HG03095 (cell line): Measurements from ENCODE around the gene KLHL8.
A peak's percentile ranks its signal among the peaks of the same experiment; 100 is the strongest.

Experiments
- ATAC-seq: cut with Tn5 transposase; IDR thresholded peaks from one replicate; pipeline ENCODE4 v1.9.1; 2021; ENCODE audit warnings: moderate library complexity; ENCODE audit not compliant: unreplicated experiment

Gene KLHL8

DNA sequence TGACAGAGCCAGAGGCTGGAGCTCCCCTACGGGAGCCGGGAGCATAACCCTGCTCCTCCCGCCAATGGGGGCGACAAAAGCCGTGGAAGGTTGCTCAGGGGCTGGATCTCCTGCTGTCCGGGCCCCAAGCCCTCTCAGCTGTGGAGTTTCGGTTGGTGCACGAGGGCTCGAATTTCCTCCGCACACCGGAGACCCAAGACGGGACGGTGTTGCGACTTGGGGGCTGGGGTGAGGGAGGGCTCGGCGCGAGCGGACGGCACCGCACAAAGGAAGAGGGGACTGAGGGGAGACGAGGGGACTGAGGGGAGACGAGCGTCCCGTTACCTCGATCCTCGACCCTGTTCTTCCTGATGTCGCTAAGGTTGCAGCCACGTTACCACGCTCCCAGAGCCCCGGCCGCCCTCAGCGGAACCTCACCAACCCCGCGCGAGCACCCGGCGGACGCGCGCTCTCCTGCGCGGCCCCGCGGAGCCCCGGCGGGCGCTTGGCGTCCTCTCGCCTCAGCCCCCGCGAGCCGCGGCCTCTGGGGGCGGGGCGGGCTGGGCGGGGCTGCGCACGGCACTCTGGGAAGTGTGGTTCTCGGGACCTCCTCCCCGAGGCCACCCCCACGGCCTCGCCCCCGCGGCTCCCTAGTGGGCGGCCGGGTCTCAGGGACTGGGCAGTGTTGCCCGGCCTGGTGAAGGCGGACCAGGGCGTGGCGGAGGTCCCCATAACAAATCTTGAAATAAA, at the start of gene KLHL8:
TSS of gene KLHL8 (minus strand) at position 525 of the 729 bp plus-strand sequence. CDS start 25,079 bp downstream, outside the sequence.
- peak; percentile 92 for ATAC-seq

DNA sequence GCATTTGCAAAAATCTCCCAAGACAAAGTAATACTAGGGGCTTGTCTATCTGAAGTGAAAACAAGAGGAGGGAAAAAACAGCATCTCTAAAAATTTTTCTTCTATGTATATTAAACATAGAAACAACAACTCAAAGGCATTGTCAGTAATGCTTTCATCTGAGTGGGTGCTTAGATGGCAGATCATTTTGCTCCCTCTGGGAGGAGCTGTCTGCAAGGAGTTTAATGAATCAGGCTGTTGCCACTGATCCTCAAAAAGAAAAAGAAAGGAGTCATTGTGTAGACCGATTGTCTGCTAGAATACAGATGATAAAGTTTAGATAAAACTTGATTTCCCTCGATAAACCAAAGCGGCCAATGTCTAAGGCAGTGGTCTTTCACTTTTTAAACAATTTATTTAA, 49.7 kb upstream of the KLHL8 start:
- no peak for ATAC-seq

DNA sequence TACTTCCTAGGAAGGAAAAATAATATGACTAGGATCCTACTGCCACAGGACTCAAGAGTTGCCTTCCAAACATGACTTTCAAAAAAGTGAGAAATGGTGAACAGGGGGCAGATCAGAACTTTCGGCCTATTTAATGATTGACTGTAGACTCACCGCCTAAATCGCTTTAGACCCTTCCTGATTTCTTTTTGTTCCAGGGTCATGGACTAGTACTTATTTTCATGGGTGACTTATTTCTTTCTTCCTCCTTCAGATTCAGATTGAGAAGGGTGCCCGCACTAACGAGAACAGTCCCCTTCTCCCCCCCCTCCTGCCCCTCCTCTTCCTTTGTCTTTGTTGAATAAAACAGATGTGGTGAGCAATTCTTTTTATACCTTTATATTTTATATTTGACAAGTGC, 48.0 kb upstream of the KLHL8 start:
- ATAC-seq = no peak

DNA sequence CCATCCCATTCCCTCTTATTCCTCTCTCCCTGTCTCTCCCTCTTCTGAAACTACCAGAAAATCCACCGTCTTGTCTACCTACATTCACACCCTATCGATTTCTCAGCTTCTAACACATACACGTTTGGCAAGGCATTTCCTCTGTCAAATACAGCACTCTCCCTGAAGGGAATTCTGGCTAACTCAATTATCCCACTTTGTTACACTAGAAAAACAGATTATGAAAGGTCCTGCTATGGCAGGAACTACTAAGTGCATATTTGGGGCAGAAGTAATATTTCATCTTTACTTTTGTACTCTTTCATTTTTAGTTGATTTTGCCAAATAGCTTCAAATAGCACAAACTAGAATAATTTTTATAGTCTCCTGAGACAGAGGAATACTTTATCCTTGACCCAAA, 46.6 kb upstream of the KLHL8 start:
- no peak for ATAC-seq

DNA sequence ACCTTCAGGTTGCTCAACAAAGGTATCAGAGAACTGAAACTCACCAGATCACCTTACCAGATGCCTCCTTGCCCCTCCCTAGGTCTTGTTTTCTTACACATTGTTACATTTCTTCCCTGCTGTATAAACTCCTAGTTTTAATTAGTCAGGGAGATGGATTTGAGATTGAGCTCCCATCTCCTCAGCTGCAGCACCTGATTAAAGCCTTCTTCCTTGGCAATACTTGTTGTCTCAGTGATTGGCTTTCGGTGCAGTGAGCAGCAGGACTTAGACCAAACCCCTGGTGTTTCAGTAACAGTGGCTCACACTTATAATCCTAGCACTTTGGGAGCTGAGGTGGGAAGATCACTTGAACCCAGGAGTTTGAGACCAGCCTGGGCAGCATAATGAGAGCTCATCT, 42.5 kb upstream of the KLHL8 start:
- ATAC-seq = no peak

DNA sequence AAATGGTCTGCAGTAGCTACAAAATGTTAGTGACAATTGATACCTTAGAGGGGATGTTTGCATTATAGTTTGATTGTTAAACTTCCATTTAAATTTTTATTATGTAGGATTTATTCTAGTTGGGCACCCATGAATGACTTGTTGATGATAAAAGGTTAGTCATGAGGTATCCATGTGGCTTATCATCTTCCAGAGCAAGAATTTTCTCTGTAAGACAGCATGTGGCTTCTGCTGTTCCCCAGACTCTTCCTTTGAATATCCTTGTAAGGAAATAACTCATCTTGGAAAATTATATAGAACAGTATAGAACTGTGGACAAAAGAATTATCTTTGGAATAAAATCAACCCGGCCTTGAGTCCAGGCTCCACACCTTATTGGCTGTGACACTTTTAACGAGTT, 40.1 kb upstream of the KLHL8 start:
- ATAC-seq = no peak

DNA sequence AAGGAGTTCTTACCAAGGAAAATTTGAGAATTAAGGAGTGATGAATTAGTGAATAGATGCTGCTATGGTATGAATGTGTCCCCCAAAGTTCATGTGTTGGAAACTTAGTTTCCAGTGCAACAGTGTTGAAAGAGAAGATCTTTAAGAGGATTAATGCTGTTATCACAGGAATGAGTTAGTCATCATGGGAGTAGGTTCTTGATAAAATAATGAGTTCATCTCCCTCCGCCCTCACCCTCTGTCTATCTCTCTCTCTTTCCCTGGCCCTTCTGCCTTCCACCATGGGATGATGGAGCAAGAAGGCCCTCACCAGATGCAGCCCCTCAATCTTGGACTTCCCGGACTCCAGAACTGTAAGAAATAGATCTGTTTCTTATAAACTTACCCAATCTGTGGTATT, 38.3 kb upstream of the KLHL8 start:
- ATAC-seq = no peak

DNA sequence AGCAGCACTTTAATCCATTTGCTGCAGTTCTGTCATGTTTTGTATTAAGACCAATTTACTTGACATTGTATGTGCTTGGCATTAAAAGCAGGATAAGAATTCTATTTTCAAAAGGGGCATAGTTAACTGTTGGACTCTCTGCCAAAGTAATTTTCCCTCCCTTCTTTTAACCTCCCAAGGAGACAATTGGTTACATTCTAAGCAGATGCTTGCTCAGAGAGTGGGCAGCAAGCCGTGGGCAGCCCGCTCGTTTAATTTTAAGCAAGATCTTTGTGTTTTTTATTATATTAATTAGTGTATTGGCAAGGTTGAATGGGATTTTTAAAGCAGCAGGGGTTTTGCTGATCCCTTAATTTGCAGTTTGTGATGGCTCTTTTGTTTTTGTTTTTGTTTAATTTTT, 37.1 kb upstream of the KLHL8 start:
- ATAC-seq = no peak

DNA sequence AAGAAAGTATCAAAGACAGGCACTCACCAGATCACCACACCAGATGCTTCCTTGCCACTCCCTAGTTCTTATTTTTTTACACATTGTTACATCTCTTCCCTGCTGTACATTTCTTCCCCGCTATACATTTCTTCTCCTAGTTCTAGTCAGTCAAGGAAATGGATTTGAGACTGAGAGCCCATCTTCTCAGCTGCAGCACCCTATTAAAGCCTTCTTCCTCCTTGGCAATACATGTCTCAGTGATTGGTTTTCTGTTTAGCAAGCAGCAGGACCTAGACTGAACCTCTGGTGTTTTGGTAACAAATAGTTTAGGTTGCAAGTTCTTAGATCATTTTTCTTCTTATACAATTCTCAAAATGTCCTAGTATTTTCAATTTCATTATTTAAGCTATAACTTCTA, 35.3 kb upstream of the KLHL8 start:
- no peak for ATAC-seq

DNA sequence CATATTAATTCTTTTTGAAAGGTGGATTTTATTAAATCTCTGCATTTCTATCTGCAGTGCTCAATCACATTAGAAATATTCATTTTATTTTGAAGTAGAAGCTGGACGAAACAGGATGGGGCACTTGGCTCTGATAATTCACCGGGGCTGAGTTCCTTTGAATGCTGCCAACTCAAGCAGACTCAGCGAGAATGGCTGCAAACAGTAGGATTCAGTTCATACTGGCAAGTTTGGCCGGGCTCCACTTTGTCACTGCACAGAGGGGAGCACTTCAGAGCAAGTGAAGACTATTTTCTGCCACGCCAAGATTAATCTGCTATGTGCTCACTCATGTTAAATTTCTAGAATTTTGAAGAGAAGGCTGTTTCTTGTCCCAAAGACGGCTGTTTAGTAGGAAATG, 30.7 kb upstream of the KLHL8 start:
- ATAC-seq = no peak

DNA sequence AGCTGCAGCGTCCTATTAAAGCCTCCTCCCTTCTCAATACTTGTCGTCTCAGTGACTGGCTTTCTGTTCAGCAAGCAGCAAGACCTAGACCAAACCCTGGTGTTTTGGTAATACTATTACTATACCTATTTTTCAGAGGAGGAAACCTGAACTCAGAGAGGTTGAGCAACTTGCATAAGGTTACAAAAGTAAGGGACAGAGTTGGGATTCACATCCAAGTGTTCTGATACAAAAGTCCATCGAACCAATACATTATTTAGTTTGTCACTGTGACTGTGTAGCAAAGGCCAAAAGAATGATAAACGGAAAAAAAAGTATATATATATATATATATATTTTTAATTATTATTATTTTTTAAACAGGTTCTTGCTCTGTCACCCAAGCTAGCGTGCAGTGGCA, 29.9 kb upstream of the KLHL8 start:
- ATAC-seq = no peak

DNA sequence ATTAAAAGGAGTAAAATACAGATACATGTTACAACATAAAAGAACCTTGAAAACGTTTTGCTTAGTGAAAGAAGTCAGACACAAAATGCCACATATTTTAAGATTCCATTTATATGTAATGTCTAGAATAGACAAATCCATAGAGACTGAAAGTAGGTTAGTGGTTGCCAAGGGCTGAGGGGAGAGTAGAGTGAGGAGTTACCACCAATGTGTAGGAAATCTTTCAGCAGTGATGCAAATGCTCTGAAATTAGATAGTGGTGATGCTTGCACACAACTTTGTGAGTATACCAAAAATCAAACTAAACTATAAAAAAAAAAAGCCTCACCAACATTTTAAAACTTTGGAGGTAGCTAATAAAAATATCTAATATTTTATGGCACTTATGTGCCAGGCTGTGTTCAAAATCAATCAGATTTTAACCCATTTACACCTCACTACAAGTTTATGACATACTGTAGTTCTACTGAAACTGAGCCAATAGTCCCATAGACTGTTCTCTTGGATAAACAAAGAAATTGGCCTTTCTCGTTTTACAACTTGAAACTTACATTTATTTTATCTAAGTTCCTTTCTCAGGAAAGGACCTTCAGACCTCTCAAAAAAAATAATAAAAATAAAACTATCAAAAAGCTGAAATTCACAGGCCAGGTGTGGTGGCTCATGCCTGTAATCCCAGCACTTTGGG, 29.1 kb upstream of the KLHL8 start:
- no peak for ATAC-seq

DNA sequence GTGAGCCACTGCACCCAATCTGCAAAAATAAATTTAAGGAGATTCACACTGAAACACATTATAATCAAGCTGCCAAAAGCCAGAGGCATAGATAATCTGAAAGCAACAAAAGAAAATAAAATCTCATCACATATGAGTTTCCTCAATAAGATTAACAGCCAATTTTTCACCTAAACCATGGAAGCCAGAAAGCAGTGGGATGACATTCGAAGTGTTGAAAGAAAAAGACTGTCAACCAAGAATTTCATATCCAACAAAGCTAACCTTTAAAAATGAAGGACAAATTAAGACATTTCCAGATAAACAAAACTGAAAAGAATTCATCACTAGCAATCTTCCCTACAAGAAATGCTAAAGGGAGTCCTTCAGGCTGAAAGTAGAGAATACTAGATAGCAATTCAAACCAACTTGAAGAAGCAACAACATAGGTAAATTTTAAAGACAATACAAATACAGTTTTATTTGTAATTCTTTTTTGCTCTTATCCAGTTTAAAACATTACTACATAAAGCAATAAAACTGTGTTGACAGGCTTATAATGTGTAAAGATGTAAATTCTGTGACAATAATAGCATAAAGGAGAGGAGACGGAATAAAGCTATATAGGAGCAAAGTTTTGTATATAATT, 23.1 kb upstream of the KLHL8 start:
- ATAC-seq = no peak

DNA sequence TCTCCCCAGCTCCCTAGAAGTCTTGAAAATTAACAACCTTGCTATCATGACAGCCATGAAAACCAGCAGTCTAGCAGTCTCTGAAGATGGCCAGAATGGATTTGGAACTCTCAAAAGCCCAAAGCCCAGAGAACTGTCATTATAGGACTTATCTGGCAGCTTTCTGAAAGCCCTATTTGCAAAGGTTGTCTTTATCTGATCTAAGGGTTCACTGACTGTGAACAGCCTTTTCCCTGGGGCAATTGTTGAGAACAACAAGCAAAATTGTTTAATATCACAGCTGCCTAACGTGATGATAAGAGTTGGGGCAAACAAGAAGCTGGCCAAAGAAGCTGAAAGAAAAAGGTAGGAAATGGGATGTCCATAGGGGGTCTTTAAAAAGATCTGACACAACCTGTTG, 20.9 kb upstream of the KLHL8 start:
- no peak for ATAC-seq

DNA sequence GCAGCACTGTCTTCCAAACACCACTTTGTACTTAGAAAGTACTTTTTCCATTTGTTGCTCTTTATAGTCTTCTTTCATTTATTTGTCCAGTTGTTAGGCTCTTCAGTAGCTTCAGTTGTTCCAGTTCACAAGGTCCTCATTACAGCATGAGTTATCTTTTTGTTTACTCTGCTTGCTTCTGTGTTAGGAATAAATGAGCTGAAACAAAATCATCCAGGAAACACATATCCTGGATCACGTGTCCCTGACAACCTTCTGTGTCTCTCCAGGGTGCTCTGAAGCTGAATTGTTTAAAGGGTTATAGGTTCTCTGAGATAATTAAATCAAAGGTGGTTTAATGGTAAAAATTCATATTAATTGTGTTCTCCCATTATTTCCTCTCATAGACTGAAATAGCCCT, 19.9 kb upstream of the KLHL8 start:
- ATAC-seq = no peak

DNA sequence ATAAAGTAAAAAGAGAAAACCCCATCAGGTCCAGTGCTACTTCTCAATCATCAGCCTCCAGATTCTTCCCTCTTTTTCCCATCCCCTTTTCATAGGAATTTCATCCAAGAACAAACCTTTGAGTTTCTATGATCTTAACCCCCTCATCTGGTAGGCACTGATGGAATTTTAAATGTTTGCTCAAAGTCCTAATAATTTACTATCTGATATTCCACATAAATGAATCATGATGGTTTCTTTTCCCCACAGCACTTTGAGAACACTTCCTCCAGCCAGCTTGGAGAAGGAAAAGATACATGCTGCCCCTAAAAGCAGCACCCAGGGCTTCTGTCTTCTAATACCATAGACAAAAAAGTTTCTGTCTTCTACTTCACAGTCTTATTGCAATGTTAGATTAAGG, 19.4 kb upstream of the KLHL8 start:
- no peak for ATAC-seq

DNA sequence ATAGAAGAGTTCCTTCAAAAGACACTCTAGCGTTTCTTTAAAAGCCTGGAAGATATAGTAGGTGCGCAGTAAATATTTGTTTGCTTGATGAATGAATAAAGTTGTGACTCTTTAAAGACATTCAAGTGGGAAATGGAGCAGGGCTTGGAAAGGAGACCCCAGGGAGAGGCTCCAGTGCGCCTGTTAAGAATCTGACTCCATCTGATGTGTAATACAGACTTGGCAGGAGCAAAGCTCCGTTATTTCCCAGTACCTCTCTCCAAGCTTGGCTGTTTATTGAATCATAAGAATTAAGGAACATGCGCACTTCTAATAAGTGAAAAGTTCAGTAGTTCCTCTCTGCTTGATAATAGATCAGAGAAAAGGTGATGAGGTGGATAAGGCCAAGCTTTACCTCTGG, 18.8 kb upstream of the KLHL8 start:
- ATAC-seq = no peak

DNA sequence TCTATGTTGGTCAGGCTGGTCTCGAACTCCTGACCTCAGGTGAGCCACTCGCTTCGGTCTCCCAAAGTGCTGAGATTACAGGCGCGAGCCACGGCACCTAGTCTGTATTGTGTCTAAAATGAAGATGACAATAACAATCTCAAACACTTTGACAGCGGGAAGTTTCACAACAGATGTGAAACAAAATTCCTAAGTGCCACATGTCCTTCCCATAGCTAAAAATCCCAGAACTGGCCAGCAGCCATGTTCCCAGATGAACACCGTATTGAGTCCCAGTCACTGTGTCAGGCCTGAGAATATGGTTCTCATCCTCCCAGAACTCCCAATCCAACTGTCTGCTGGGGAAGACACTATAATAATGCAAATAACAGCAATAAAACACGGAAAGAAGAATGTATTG, 16.4 kb upstream of the KLHL8 start:
- ATAC-seq = no peak

DNA sequence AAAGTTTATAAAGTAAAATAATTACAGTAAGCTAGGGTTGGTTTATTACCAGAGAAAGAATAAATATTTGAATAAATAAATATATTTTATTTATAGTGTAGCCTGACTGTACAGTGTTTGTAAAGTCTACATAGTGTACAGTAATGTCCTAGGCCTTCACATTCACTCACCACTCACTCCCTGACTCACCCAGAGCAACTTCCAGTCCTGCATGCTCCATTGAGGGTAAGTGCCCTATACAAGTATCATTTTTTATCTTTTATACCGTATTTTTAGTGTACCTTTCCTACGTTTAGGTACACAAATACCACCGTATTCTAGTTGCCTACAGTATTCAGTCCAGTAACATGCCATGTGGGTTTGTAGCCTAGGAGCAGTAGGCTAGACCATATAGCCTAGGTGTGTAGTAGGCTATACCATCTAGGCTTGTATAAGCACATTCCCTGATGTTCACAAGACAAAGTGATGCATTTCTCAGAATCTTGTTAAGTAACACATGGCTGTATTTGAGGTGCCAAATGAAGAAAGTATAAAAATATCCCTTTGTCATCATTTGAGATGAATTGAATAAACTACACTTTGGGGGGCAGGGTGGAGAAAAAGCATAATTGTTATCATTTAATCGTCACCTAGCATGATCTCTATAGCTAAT, 14.7 kb upstream of the KLHL8 start:
- ATAC-seq = no peak

DNA sequence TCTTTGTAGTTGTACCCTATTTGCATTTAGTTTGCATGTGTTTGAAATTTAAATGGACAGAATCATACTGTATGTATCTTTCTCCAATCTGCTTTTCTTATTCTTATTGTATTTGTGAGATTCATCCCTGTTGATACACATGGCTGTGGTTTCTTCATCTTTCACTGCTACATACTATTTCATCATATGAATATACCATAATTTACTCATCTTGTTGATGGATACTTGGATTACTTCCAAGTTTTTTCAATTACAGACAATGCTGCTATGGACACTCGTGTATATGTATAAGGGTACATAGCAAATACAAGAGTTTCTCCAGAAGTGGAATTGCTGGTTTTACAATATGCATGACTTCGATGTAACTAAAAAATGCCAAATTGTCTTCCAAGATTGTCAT, 11.8 kb upstream of the KLHL8 start:
- no peak for ATAC-seq

DNA sequence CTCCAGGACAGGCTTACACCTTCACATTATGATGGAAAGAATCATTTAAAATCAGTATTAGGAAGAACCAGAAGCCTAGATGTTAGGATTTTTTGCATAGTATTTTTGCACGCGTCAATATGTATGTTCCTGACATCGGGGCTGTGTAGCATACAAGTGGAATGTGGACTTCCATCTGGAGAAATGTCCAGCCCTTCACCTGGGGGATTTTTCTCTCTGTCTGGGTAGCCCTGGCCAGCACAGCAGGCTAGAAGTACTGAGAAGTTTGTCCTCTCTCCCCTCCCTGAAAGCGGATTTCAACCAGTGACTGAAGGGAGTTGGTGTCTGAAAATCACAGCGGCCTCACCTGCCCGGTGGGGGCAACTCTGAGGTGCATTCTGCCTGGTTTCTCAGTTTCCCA, 10.4 kb upstream of the KLHL8 start:
- ATAC-seq = no peak

DNA sequence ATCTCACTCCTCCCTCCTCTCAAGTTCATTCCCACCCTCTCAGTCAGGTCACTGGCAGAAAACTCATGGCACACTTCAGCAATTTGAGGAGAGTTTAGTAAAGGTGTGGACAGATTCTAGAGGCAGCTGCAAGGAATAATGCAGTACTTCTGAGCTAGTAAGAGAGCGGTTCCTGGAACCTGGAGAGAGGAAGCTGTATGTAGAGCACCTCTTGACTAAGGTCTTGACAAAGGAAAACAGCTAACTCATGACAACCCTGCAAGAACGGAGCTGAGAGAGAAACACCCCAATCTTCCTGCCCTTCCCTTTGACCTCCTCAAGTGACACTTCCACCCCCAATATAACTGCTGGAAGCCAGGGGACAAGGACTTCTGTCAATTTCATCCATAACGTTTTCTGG, 9.6 kb upstream of the KLHL8 start:
- ATAC-seq = no peak
